H1 (cell line): ENCODE results near the gene OTOS. TPM values are rescaled to one million over a fixed set of nuclear protein-coding genes. Genes with fewer than 3 reads are reported as not detected.

Experiments used
- CTCF ChIA-PET: fragments of 300-600 bp; sonication (Branson Sonifier 250); formaldehyde crosslinking; loops from one replicate; lab custom pipeline; 2021; ENCODE audit not compliant: partially characterized antibody; lab: Charles Lee
- POLR2A ChIA-PET: fragments of 300-600 bp; sonication (Branson Sonifier 250); formaldehyde crosslinking; loops from one replicate; lab custom pipeline; 2021; ENCODE audit warnings: inconsistent platforms; ENCODE audit not compliant: partially characterized antibody; lab: Charles Lee
- DNase-seq, 2 experiments: peaks; one replicate each; pipeline versions ENCODE4 v3.0.0 to v3.0.0-alpha.2; 2010 to 2022; ENCODE audit warnings: low spot score in 2 of 2, low read depth in 1 of 2, mixed read lengths in 1 of 2
- FAIRE-seq: peaks from 2 replicates; lab custom pipeline; 2011; peaks lifted over from hg19 to GRCh38; lab: Jason Lieb, UNC
- H2AFZ ChIP-seq: 2 replicates; pipeline ENCODE4 v1.8.1; 2012; ENCODE audit warnings: low read length, inconsistent platforms
- H2AK5ac ChIP-seq: 2 replicates; pipeline ENCODE4 v1.6.1; 2013; ENCODE audit warnings: low read depth, low read length
- H2BK120ac ChIP-seq: replicated peaks from 2 replicates; pipeline ENCODE3; 2013; ENCODE audit warnings: low read depth, low read length, inconsistent platforms
- H2BK12ac ChIP-seq: 2 replicates; pipeline ENCODE4 v1.6.1; 2013; ENCODE audit warnings: low read depth, low read length
- H2BK15ac ChIP-seq: 2 replicates; pipeline ENCODE4 v1.6.1; 2013; ENCODE audit warnings: low read length
- H2BK20ac ChIP-seq: 2 replicates; pipeline ENCODE4 v1.6.1; 2013; ENCODE audit warnings: low read length
- H2BK5ac ChIP-seq: 2 replicates; pipeline ENCODE4 v1.6.1; 2013; ENCODE audit warnings: low read depth, low read length
- H3K14ac ChIP-seq: 2 replicates; pipeline ENCODE4 v1.6.1; 2013; ENCODE audit warnings: inconsistent platforms; ENCODE audit not compliant: insufficient read length
- H3K18ac ChIP-seq: 2 replicates; pipeline ENCODE4 v1.6.1; 2013; ENCODE audit warnings: low read length; ENCODE audit errors: extremely low read depth
- H3K23ac ChIP-seq: 2 replicates; pipeline ENCODE4 v1.6.1; 2013; ENCODE audit warnings: inconsistent platforms; ENCODE audit not compliant: insufficient read length
- H3K23me2 ChIP-seq: 2 replicates; pipeline ENCODE4 v1.6.1; 2013; ENCODE audit warnings: low read depth, low read length
- H3K27ac ChIP-seq: 2 replicates; pipeline ENCODE4 v1.6.1; 2011; ENCODE audit warnings: low read depth, low read length, inconsistent platforms
- H3K27me3 ChIP-seq, 4 experiments: replicated peaks in 1 of 4; 1 replicate in 1 of 4; 2 replicates in 3 of 4; pipeline versions ENCODE4 v1.6.1 to v1.8.1; 2011 to 2013; ENCODE audit warnings: low read length in 3 of 4, mild to moderate bottlenecking in 3 of 4, inconsistent platforms in 2 of 4, mixed read lengths in 2 of 4, moderate library complexity in 1 of 4; ENCODE audit not compliant: control insufficient read depth in 3 of 4, insufficient read depth in 3 of 4; ENCODE audit errors: extremely low read depth in 1 of 4
- H3K36me3 ChIP-seq, 4 experiments: 2 replicates each; pipeline versions ENCODE4 v1.6.1 to v1.8.1; 2011 to 2013; ENCODE audit warnings: mild to moderate bottlenecking in 4 of 4, low read length in 3 of 4, moderate library complexity in 2 of 4, control low read depth in 1 of 4, inconsistent platforms in 1 of 4; ENCODE audit not compliant: insufficient read depth in 4 of 4, control insufficient read depth in 2 of 4
- H3K4ac ChIP-seq: replicated peaks from 2 replicates; pipeline ENCODE3; 2013; ENCODE audit warnings: low read length, low read depth, mixed read lengths, inconsistent platforms; ENCODE audit not compliant: insufficient read length
- H3K4me1 ChIP-seq, 4 experiments: replicated peaks in 1 of 4; 1 replicate in 1 of 4; 2 replicates in 3 of 4; pipeline versions ENCODE4 v1.6.1 to v1.8.1; 2011 to 2013; ENCODE audit warnings: low read length in 3 of 4, inconsistent platforms in 2 of 4, mixed read lengths in 1 of 4; ENCODE audit not compliant: insufficient read depth in 4 of 4, control insufficient read depth in 3 of 4
- H3K4me2 ChIP-seq, 2 experiments: 2 replicates each; pipeline versions ENCODE4 v1.6.1 to v1.8.1; 2011 to 2013; ENCODE audit warnings: low read depth in 2 of 2, low read length in 2 of 2, control low read depth in 1 of 2, inconsistent platforms in 1 of 2, mild to moderate bottlenecking in 1 of 2; ENCODE audit not compliant: insufficient read depth in 1 of 2
- H3K4me3 ChIP-seq, 4 experiments: fragments of 200-600, 300-600 bp in 1 of 4; sonication (generic), shearing (Covaris generic), sonication (Bioruptor Twin) in 1 of 4; 2 replicates each; pipeline versions ENCODE4 v1.5.1 to v1.8.1; 2011 to 2016; ENCODE audit warnings: low read length in 4 of 4, low read depth in 3 of 4, control low read depth in 2 of 4, inconsistent platforms in 2 of 4, mild to moderate bottlenecking in 2 of 4, mixed read lengths in 1 of 4, moderate library complexity in 1 of 4; ENCODE audit not compliant: insufficient read depth in 2 of 4; ENCODE audit errors: extremely low read depth in 1 of 4
- H3K56ac ChIP-seq: replicated peaks from 2 replicates; pipeline ENCODE3; 2013; ENCODE audit warnings: low read depth, mild to moderate bottlenecking, mixed read lengths, low read length, inconsistent platforms; ENCODE audit not compliant: insufficient read length
- H3K79me1 ChIP-seq: 2 replicates; pipeline ENCODE4 v1.6.1; 2013; ENCODE audit warnings: low read depth, low read length, control low read depth
- H3K79me2 ChIP-seq, 2 experiments: 2 replicates each; pipeline versions ENCODE4 v1.6.1 to v1.8.1; 2012 to 2013; ENCODE audit warnings: low read length in 2 of 2, mild to moderate bottlenecking in 2 of 2, inconsistent platforms in 1 of 2; ENCODE audit not compliant: insufficient read depth in 2 of 2, control insufficient read depth in 1 of 2
- H3K9ac ChIP-seq, 4 experiments: replicated peaks in 1 of 4; 1 replicate in 1 of 4; 2 replicates in 3 of 4; pipeline versions ENCODE4 v1.6.1 to v1.8.1; 2011 to 2013; ENCODE audit warnings: low read depth in 3 of 4, low read length in 3 of 4, control low read depth in 2 of 4, mild to moderate bottlenecking in 2 of 4, moderate library complexity in 2 of 4, inconsistent platforms in 1 of 4; ENCODE audit errors: extremely low read depth in 1 of 4
- H3K9me3 ChIP-seq, 2 experiments: 2 replicates each; pipeline versions ENCODE4 v1.6.1 to v1.8.1; 2012 to 2013; ENCODE audit warnings: mild to moderate bottlenecking in 2 of 2, moderate library complexity in 2 of 2, control low read depth in 1 of 2, inconsistent platforms in 1 of 2, low read depth in 1 of 2, low read length in 1 of 2, mixed read lengths in 1 of 2; ENCODE audit not compliant: insufficient read depth in 2 of 2
- H4K20me1 ChIP-seq, 2 experiments: replicated peaks in 1 of 2; 2 replicates each; pipeline versions ENCODE3 to v1.8.1; 2011 to 2013; ENCODE audit warnings: inconsistent platforms in 2 of 2, low read length in 2 of 2, mild to moderate bottlenecking in 1 of 2; ENCODE audit not compliant: insufficient read depth in 2 of 2, control insufficient read depth in 1 of 2
- H4K5ac ChIP-seq: 2 replicates; pipeline ENCODE4 v1.6.1; 2013; ENCODE audit warnings: low read length, low read depth, mixed read lengths, inconsistent platforms; ENCODE audit not compliant: insufficient read length
- H4K8ac ChIP-seq: 2 replicates; pipeline ENCODE4 v1.8.0; 2013; ENCODE audit warnings: mild to moderate bottlenecking, moderate library complexity, low read length, inconsistent platforms; ENCODE audit not compliant: insufficient read depth; ENCODE audit errors: extremely low read depth
- H4K91ac ChIP-seq: replicated peaks from 2 replicates; pipeline ENCODE3; 2013; ENCODE audit warnings: low read length, mixed read lengths, inconsistent platforms; ENCODE audit not compliant: insufficient read length
- ATF3 ChIP-seq: IDR thresholded peaks from 2 replicates; pipeline ENCODE4 v1.6.1; 2011; ENCODE audit warnings: low read depth, mild to moderate bottlenecking, low read length; ENCODE audit not compliant: insufficient read depth
- BACH1 ChIP-seq: IDR thresholded peaks from 2 replicates; pipeline ENCODE4 v1.6.1; 2012; ENCODE audit warnings: low read length, improper control_type of control experiment
- CBX5 ChIP-seq: fragments of 300-800, 300-1000 bp; sonication (generic); IDR thresholded peaks from 2 replicates; pipeline ENCODE4 v1.7.1; 2016; ENCODE audit warnings: antibody characterized with exemption, low read length, low read depth
- CHD1 ChIP-seq: IDR thresholded peaks from 2 replicates; pipeline ENCODE4 v1.6.1; 2012; ENCODE audit warnings: low read depth, low read length, improper control_type of control experiment
- CREB1 ChIP-seq: IDR thresholded peaks from 2 replicates; pipeline ENCODE4 v1.6.1; 2012; ENCODE audit warnings: inconsistent platforms
- GTF2F1 ChIP-seq: IDR thresholded peaks from 2 replicates; pipeline ENCODE4 v1.6.1; 2012; ENCODE audit warnings: low read depth, low read length, improper control_type of control experiment, borderline replicate concordance
- JUND ChIP-seq: IDR thresholded peaks from 2 replicates; pipeline ENCODE4 v1.6.1; 2011; ENCODE audit warnings: mild to moderate bottlenecking, improper control_type of control experiment, low read length
- NANOG ChIP-seq: IDR thresholded peaks from 2 replicates; pipeline ENCODE4 v1.6.1; 2011; ENCODE audit warnings: low read length, low read depth, mild to moderate bottlenecking, inconsistent platforms; ENCODE audit not compliant: insufficient read depth, poor library complexity, severe bottlenecking
- POLR2AphosphoS5 ChIP-seq: IDR thresholded peaks from 2 replicates; pipeline ENCODE4 v1.6.1; 2011; ENCODE audit warnings: low read depth, low read length
- RAD21 ChIP-seq, 2 experiments: IDR thresholded peaks in 1 of 2; conservative IDR thresholded peaks in 1 of 2; 2 replicates each; pipeline ENCODE4 v1.6.1; 2011; ENCODE audit warnings: low read depth in 2 of 2, low read length in 2 of 2, improper control_type of control experiment in 1 of 2, inconsistent platforms in 1 of 2, mild to moderate bottlenecking in 1 of 2, moderate library complexity in 1 of 2
- RNF2 ChIP-seq: fragments of 200-900, 300-1000 bp; sonication (generic); IDR thresholded peaks from 2 replicates; pipeline ENCODE4 v1.7.1; 2016; ENCODE audit warnings: borderline replicate concordance, low read depth, mild to moderate bottlenecking, antibody characterized with exemption, low read length; ENCODE audit not compliant: poor library complexity, severe bottlenecking; ENCODE audit errors: missing control alignments
- ZNF274 ChIP-seq: IDR thresholded peaks from 2 replicates; pipeline ENCODE4 v1.7.0; 2012; ENCODE audit warnings: low read length, borderline replicate concordance; ENCODE audit errors: extremely low read depth
- WGBS, 2 experiments: shearing (Covaris generic) in 1 of 2; methylation state at CpG; one replicate each; pipeline versions ENCODE4 v1.1.6 to v1.1.7; 2013 to 2015; ENCODE audit warnings: low lambda C conversion rate in 2 of 2, mixed read lengths in 2 of 2, inconsistent platforms in 1 of 2, low coverage in 1 of 2, missing lambda C conversion rate in 1 of 2; ENCODE audit not compliant: insufficient replicate concordance in 2 of 2, insufficient coverage in 1 of 2, insufficient read length in 1 of 2; ENCODE audit errors: extremely low coverage in 1 of 2, missing lambda C conversion rate in 1 of 2; 5-methylcytosine and 5-hydroxymethylcytosine counted together
- polyA plus RNA-seq, 7 experiments: library from polyadenylated mRNA; depleted of rRNA in 3 of 7; stranded (reverse) in 5 of 7; unstranded in 2 of 7; fragments of >200 nt in 5 of 7; fragments of 200-250 nt in 2 of 7; gene quantifications; 1 replicate in 5 of 7; 2 replicates in 1 of 7; 4 replicates in 1 of 7; pipeline versions ENCODE4 v1.2.1 to v1.2.3, GENCODE V29; 2011 to 2013; ENCODE audit warnings: missing spikeins in 2 of 7, mixed read lengths in 2 of 7
- total RNA-seq: library from RNA; stranded (reverse); fragmentation: NEBNext Ultra II Directional; extraction: Animal tissue kit (Norgen Biotek cat#: 25700); gene quantifications from 2 replicates; pipeline ENCODE4 v1.2.1, GENCODE V29; 2021
- TF ChIP-seq, protein P1 (sequence below): IDR thresholded peaks from 2 replicates; pipeline ENCODE4 v1.6.1; 2012; ENCODE audit warnings: inconsistent platforms

Gene OTOS
- total and polyA plus RNA-seq, 2 of the 8 experiments (the other 6 are each of a cell fraction or from before 2014, with no cell fraction given): 0.17 TPM; not detected in 1

GRCh38 chr2:240111253-240111652 is 29.2 kb downstream of the OTOS start:
- no peaks in the 10 kb centered on the region for H3K79me1 ChIP-seq
- H3K4ac ChIP-seq: no peak overlapping the region
- peaks cover 0 to 5% (median 0%) of the 10 kb centered on the region in 4 experiments; a peak in 2 of 7 replicates for H3K4me1 ChIP-seq

More at GRCh38 chr2:240111253-240111652, 29.2 kb downstream of the OTOS start:
- Histone ChIP-seq H3K18ac (no peak overlapping the region), H3K9ac (no peak overlapping the region), H2BK5ac (no peak overlapping the region), H2BK20ac (no peak overlapping the region), H3K79me2 (no peaks in the 10 kb centered on the region), H3K23ac (no peak overlapping the region), H2AFZ (no peak overlapping the region), H3K36me3 (no peaks in the 10 kb centered on the region), H3K14ac (no peak overlapping the region), H2BK12ac (no peak overlapping the region), H2AK5ac (no peak overlapping the region), H3K56ac (no peak overlapping the region), H2BK15ac (no peak overlapping the region), H2BK120ac (no peak overlapping the region), H3K23me2 (no peaks in the 10 kb centered on the region), H4K8ac (no peak overlapping the region), H3K4me2 (no peak overlapping the region), H3K4me3 (no peak overlapping the region), H3K27me3 (no peaks in the 10 kb centered on the region; a peak in 1 of 7 replicates), H3K27ac (no peak overlapping the region), H3K9me3 (no peaks in the 10 kb centered on the region), H4K5ac (no peak overlapping the region), H4K91ac (no peak overlapping the region), H4K20me1 (no peaks in the 10 kb centered on the region)
- 91% methylated on average over 10 of the region's 10 CpGs; no CpG with 5 or more reads in 1 of the 2 experiments for WGBS, 2 experiments
- POLR2A ChIA-PET: no interaction called here
- no peak for FAIRE-seq
- CTCF ChIA-PET: interaction anchor here (0.7 kb wide), 1 partner anchor 62 kb away, joined by 3 read pairs; no protein-coding TSS in a partner anchor
- TF ChIP-seq, protein P1, sequence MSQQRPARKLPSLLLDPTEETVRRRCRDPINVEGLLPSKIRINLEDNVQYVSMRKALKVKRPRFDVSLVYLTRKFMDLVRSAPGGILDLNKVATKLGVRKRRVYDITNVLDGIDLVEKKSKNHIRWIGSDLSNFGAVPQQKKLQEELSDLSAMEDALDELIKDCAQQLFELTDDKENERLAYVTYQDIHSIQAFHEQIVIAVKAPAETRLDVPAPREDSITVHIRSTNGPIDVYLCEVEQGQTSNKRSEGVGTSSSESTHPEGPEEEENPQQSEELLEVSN: no peak
- no peak for TF ChIP-seq BACH1
- TF ChIP-seq JUND: no peak
- TF ChIP-seq POLR2AphosphoS5: no peak
- TF ChIP-seq CHD1: no peak
- no peak for TF ChIP-seq CBX5
- no peak for TF ChIP-seq RAD21 (IDR thresholded peaks at IDR 0.05 in 1 of 2, conservative IDR thresholded peaks at IDR 0.05 in 1 of 2; ENCODE audit: low read depth in 2 of 2, low read length in 2 of 2)
- TF ChIP-seq GTF2F1: no peak
- no peak for TF ChIP-seq NANOG
- TF ChIP-seq CREB1: no peak
- no peak for TF ChIP-seq ATF3
- no peak for TF ChIP-seq RNF2
- no peak for TF ChIP-seq ZNF274
- no peak for DNase-seq
